HL-60 (cell line): ENCODE measurements around the gene GAK.

Experiments used
- CTCF ChIP-seq: IDR thresholded peaks from one replicate; pipeline ENCODE4 v1.5.1; 2011; ENCODE audit warnings: low read length, control low read depth, inconsistent platforms; ENCODE audit not compliant: insufficient read depth
- SPI1 ChIP-seq: IDR thresholded peaks from 2 replicates; pipeline ENCODE4 v1.6.1; 2012; ENCODE audit warnings: low read depth, mild to moderate bottlenecking, borderline replicate concordance

GRCh38 chr4:905485-906338 lies 26.4 kb downstream of the GAK start:
- TF ChIP-seq CTCF (no peak), SPI1 (no peak)
